NCI-H460 (cell line): ENCODE measurements around the gene IL1RL1. TPM values are rescaled to one million over a fixed set of nuclear protein-coding genes. Genes with fewer than 3 reads are reported as not detected.

Experiments used
- DNase-seq: peaks from one replicate; pipeline ENCODE4 v3.0.0-alpha.2; 2016; ENCODE audit warnings: low read depth; ENCODE audit errors: extremely low read depth
- total RNA-seq: library from RNA; depleted of rRNA; stranded (reverse); fragments of >200 nt; shearing (Covaris generic); gene quantifications from 2 replicates; pipeline ENCODE4 v1.2.3, GENCODE V29; 2014

The IL1RL1 gene
- total RNA-seq, 1 experiment from 2014 or later, result 4.5 TPM

GRCh38 chr2:102334486-102334885 lies 23.1 kb downstream of the IL1RL1 start:
- DNase-seq, result no peak

DNA sequence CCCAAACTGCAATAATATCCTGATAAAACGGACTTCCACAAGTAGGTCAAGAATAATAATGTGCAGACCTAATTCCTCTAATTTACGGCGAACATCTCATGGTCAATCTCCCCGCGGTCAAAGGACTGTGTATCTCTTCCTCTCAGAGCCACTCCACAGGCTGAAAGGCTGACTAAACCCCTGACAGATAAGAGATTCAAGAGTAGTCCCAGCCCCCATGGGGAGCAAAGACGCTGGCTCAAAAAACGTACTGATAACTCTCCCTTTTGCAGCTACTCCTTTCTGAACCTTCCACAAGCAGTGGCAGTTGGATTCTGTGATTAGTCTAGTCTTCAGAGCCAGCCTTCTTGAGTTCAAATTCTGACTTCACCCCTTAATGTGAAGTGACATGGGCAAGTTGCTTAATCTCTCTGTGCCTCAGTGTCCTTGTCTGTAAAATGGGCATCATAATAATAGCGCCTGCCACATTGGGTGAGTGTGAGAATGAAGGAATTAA lies 24.6 kb downstream of the IL1RL1 start:
- no peak for DNase-seq

DNA sequence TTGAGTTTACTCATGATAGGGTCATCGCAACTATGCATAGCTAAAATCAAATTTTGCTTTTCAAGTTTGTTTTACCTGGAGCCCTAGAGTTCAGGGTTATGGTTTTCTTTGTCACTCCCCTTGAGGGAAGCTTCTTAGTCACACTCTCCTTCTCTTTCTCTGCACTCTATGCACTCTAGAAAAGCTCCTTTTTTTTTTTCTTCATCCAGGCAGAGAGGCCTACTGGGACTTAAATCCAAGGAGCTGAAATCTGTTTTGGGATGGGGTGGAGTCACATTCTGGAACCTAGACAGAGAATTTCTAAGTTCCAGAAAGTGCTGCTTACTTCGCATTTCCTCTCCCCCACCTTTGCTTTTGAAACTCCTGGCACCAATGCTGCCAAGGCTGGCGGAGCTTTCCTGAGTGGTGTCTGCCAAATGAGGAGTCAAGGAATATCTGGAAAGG lies 25.2 kb downstream of the IL1RL1 start:
- DNase-seq, result no peak

GRCh38 chr2:102337012-102337411 lies 25.6 kb downstream of the IL1RL1 start:
- peak; percentile 65 for DNase-seq

DNA sequence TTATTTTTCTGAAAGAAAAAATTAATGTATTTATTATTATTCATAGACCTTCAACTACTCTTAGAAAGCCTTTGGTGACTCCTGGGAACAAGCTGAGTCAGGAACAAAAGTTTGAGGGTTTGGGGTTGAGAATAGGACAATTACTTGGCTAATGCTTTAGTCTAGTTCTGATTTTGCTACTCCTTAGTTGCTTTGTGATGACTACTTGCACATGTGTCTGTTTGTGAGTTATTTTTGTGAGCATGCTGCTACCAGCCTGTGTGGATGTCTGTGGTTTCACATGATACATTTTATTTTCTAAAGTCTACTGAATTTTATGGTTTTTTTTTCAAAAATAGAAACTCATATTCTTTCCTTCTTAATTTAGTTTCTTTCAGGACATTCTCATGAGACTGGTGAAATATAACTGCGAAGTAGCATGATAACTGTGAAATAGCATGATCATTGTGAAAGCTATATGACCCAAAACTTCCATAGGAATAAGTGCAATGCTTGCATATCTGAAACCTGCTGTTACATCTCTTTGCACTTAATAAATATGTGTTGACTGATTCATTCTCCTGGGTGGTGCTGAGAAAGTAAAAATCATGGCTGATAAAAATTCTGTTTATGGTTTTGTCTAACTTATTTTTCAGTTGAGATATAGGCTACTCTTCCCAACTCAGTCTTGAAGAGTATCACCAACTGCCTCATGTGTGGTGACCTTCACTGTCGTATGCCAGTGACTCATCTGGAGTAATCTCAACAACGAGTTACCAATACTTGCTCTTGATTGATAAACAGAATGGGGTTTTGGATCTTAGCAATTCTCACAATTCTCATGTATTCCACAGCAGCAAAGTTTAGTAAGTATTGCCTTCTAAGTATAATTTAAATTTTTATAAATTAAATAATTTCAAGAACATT lies 26.4 kb downstream of the IL1RL1 start:
- DNase-seq, result no peak

- DNase-seq, result no peak
Observed at GRCh38 chr2:102340778-102341177, 29.4 kb downstream of the IL1RL1 start.

DNA sequence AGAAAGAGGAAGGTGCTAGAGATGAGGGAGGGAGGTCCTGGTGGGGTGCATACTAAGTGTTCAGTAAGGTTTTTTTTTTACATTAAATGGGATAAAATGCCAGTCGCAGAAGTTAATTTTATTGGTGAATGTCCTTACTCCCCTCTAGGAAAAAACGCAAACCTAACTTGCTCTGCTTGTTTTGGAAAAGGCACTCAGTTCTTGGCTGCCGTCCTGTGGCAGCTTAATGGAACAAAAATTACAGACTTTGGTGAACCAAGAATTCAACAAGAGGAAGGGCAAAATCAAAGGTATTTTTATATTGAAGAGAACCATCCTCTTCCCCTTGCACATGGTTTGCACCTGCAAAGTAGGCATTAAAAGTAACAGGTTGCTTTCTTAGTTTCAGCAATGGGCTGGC lies 31.5 kb downstream of the IL1RL1 start:
- no peak for DNase-seq

- no peak for DNase-seq
Observed at GRCh38 chr2:102344397-102344796, 33.0 kb downstream of the IL1RL1 start.

GRCh38 chr2:102345329-102345920 lies 34.1 kb downstream of the IL1RL1 start:
- DNase-seq, result no peak

DNA sequence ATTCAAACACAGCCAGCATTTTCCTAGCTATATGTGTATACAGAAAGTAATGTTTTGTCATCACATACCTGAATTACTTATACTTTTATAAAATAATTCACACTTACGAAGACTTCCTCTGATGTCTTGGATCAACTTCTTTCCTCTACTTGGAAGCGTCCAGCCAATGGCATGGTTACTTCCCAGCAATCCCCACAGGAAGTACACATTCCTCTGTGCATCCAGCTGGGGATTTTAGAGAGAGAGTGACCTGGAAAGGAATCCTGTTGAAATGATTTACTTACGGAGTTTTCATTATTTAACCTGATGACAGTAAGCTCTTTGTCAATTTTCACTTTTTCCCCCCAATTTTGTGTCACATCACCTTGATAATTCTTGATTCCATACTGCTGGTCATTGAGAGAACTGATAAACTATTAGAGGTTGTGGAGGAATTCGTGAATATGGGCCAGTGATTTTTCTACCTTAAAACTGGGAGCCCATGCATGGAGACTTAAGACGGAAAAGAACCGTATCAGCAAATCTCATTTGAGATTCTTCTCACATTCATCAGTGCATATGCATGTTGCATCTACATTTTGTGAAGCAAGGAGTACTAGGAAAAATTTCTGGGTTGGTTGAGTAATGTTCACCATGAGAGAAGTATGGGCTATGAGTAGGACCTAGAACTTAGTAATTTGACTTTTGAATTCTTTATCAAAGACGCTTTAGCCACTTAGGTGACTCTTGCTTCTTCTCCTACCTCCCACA lies 35.2 kb downstream of the IL1RL1 start:
- DNase-seq, result no peak

- DNase-seq, result no peak
Observed at GRCh38 chr2:102350137-102350793, 38.9 kb downstream of the IL1RL1 start.

DNA sequence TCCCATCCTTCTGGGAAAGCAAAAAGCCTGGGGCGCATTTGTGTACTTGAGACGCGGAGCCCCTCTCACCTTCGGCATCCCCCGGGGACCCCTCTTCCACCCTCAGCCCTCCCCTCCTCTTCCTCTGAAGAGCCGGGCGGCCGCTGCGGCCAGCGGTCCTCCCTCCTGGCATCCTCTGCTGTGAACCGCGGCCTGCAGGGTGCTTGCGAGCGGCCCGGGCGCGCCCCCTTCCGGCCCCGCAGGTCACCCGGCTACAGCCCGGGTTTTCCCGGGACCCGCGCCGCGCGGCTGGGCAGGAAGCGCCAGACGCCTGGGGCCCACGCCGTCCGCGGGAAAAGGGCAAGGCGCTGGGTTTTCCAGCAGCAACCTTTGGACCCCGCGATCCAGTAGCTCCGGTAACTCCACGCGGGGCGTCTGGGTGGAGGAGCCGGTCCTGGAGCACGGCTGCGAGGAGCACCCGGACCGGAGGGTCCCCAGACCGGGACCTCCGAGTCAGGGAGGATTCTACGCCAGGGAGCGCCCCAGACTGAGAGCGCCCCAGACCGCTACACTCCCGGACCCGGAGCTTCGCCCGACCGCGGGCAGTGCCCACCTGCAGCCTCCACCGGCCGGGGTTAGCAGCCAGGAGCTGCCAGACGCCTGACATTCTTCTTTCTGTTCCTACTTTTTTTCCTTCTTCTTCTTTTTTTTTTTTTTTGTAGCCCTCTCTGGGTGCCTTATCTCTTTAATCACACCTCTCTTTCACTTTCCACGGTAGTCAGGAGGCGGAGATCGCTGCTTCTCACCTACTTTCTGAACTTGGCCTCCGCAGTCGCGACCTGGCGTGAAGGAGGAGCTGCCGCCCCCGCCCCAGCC lies 44.4 kb downstream of the IL1RL1 start, which contains the start of gene IL18R1:
Gene IL18R1 (plus strand): TSS at position 271 of the 855 bp plus-strand sequence. CDS start 6,865 bp downstream, outside the sequence.
- DNase-seq, result peak; percentile 75

GRCh38 chr2:102356381-102356712 lies 45.0 kb downstream of the IL1RL1 start:
- no peak for DNase-seq

GRCh38 chr2:102356741-102357140 lies 45.4 kb downstream of the IL1RL1 start:
- DNase-seq, result no peak

- DNase-seq, result no peak
Observed at GRCh38 chr2:102357937-102358336, 46.6 kb downstream of the IL1RL1 start.

DNA sequence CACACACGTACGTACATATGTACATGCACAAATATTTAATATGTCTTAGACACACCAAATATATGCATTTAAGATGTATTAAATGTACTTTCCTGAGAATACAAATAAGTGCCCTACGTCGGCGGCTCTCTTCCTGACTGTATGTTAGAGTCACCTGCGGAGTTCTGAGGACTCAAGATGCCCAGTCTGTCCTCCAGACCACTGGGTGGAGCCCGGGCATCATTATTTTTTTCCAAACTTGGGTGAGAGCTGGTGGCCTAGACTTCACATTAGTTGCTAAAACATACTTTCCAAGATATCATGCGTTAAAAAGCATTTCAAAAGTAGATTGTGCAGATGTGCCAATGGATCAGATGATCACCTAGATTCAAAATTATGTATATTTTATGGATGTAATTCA lies 47.1 kb downstream of the IL1RL1 start:
- no peak for DNase-seq

DNA sequence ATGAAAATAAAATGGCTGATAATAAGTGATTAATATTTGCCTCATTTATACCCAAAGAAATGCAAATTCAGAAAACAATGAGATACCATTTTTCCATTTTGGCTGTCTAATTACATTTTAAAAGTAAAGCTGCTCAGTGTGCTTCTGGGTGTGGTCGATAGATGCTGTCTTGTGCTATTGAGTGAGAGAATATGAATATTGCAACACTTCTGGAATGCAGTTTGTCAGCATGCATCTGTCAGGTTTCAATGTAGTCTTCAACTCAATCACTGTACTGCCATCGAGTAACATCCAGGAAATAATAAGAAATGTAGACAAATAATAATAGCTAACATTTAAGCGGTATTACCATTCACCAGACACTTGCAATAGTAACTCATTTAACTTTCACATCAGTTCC lies 48.2 kb downstream of the IL1RL1 start:
- peak; percentile 22 for DNase-seq

- DNase-seq, result no peak
Observed at GRCh38 chr2:102361632-102362241, 50.4 kb downstream of the IL1RL1 start.

DNA sequence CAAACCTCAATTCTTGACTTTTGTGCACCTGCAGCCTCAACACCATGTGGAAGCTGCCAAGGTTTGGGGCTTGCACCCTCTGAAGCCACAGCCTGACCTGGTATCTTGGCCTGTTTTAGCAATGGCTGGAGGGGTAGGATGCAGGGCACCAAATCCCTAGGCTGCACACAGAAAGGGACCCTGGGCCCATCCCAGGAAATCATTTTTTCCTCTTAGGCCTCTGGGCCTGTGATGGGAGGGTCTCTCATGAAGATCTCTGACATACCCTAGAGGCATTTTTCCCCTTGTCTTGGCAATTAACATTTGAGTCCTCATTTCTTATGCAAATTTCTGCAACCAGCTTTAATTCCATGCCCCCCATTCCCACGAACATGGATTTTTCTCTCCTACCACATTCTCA lies 54.4 kb downstream of the IL1RL1 start:
- DNase-seq, result no peak
